Osteocyte (in vitro differentiated cells): ENCODE data around the gene CCT2. TPM values are rescaled to one million over a fixed set of nuclear protein-coding genes. Genes with fewer than 3 reads are reported as not detected.

Source experiments
- DNase-seq: peaks from one replicate; pipeline ENCODE4 v3.0.0; 2021; ENCODE audit warnings: mixed read lengths; ENCODE audit not compliant: unreplicated experiment; ENCODE audit errors: extremely low spot score
- H3K27ac Mint-ChIP-seq: one replicate; pipeline ENCODE4 v1.8.0; 2021; ENCODE audit warnings: mild to moderate bottlenecking, mixed read lengths; ENCODE audit not compliant: unreplicated experiment
- H3K27me3 Mint-ChIP-seq: one replicate; pipeline ENCODE4 v1.8.0; 2021; ENCODE audit warnings: mixed read lengths; ENCODE audit not compliant: unreplicated experiment
- H3K36me3 Mint-ChIP-seq: one replicate; pipeline ENCODE4 v1.8.0; 2021; ENCODE audit warnings: mixed read lengths; ENCODE audit not compliant: unreplicated experiment
- H3K4me1 Mint-ChIP-seq: one replicate; pipeline ENCODE4 v1.8.0; 2021; ENCODE audit warnings: mixed read lengths; ENCODE audit not compliant: unreplicated experiment
- H3K4me3 Mint-ChIP-seq: one replicate; pipeline ENCODE4 v1.8.0; 2021; ENCODE audit warnings: mild to moderate bottlenecking, moderate library complexity, mixed read lengths; ENCODE audit not compliant: unreplicated experiment
- H3K9me3 Mint-ChIP-seq: one replicate; pipeline ENCODE4 v1.8.0; 2021; ENCODE audit warnings: mixed read lengths; ENCODE audit not compliant: unreplicated experiment
- total RNA-seq: library from RNA; stranded (reverse); gene quantifications from 2 replicates; pipeline ENCODE4 v1.2.1, GENCODE V29; 2021
- TF ChIP-seq, protein P1 (sequence below): fragments of 200-600 bp; sonication (generic); IDR thresholded peaks from 2 replicates; pipeline ENCODE4 v1.5.0; 2021; ENCODE audit warnings: antibody characterized with exemption, mild to moderate bottlenecking, moderate library complexity

The CCT2 gene
- total RNA-seq, 1 donor from 2014 or later = 162 TPM

DNA sequence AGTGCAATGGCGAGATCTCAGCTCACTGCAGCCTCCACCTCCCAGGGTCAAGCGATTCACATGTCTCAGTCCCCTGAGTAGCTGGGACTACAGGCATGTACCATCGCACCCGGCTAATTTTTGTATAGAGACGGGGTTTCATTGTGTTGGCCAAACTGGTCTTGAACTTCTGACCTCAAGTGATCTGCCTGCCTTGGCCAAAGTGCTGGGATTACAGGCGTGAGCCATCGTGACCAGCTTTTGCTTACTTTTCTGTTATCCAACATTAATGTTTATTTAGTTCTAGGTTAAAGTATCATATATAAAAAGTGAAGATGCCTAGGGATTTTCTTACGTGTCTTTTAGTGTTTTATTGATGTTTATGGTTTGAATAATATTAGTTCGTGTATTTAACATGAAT is 28.9 kb upstream of the CCT2 start:
- no peaks in the 10 kb centered on the region for H3K27me3 Mint-ChIP-seq
- no peaks in the 10 kb centered on the region for H3K9me3 Mint-ChIP-seq
- no peak overlapping the region for H3K4me3 Mint-ChIP-seq
- TF ChIP-seq, protein P1, sequence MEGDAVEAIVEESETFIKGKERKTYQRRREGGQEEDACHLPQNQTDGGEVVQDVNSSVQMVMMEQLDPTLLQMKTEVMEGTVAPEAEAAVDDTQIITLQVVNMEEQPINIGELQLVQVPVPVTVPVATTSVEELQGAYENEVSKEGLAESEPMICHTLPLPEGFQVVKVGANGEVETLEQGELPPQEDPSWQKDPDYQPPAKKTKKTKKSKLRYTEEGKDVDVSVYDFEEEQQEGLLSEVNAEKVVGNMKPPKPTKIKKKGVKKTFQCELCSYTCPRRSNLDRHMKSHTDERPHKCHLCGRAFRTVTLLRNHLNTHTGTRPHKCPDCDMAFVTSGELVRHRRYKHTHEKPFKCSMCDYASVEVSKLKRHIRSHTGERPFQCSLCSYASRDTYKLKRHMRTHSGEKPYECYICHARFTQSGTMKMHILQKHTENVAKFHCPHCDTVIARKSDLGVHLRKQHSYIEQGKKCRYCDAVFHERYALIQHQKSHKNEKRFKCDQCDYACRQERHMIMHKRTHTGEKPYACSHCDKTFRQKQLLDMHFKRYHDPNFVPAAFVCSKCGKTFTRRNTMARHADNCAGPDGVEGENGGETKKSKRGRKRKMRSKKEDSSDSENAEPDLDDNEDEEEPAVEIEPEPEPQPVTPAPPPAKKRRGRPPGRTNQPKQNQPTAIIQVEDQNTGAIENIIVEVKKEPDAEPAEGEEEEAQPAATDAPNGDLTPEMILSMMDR = no peak
- peaks cover 1% of the 10 kb centered on the region for H3K36me3 Mint-ChIP-seq
- H3K27ac Mint-ChIP-seq = peak overlapping the region; percentile 62
- no peak for DNase-seq
- H3K4me1 Mint-ChIP-seq = peaks cover 35% of the 10 kb centered on the region

DNA sequence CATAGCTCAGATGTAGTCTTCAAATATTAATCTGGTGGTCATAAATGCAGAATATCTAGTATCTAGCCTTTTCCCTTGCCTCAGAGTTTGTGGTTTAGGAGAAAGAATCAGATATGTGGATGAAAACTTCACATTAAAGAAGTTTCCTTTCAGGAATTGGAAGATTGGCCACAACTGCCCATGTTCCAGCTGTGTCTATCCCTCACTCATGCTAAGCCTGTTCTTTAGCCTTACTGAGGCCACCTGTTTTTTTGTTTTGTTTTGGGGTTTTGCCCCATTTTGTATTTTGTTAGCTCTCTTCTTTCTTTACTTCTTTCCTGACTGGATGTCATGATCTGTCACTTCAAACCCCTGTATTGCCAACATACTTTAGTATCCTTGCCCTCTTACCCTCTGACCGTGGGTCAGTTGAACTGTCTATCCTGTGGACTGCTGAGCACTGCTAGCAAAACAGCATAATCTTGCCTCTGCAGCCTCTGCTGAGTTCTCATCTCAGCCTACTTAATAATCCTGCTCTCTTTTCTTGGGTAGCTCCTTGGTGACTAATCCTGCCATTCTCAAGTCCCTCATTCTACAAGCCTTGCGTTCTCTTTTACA is 22.0 kb upstream of the CCT2 start:
- Mint-ChIP-seq H3K9me3 (no peaks in the 10 kb centered on the region), H3K36me3 (peaks cover 4% of the 10 kb centered on the region), H3K4me1 (peaks cover 7% of the 10 kb centered on the region), H3K4me3 (no peak overlapping the region), H3K27me3 (no peaks in the 10 kb centered on the region), H3K27ac (no peak overlapping the region)
- TF ChIP-seq, protein P1 = no peak
- no peak for DNase-seq

DNA sequence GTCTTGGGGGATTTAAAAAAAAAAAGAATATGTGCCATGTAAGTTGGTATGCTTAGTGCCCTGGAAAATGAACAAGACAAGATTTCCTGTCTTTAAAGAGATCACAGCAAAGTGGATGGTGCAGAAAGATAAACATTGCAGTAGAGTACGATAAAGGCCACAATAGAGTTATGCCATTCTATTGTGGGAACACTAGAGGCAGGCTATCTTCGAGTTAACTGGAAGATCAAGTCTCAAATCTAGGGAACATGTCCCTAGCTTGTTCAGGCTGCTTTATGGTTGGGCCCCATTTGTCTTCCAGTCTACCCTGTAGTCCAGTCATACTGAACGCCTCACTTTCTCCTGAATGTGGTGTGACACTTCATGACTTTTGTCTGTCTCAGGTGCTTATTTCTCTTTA is 18.7 kb upstream of the CCT2 start:
- Mint-ChIP-seq H3K27me3 (no peaks in the 10 kb centered on the region), H3K4me3 (no peak overlapping the region), H3K36me3 (peaks cover 14% of the 10 kb centered on the region), H3K9me3 (no peaks in the 10 kb centered on the region), H3K27ac (no peak overlapping the region), H3K4me1 (peaks cover 16% of the 10 kb centered on the region)
- DNase-seq = no peak
- TF ChIP-seq, protein P1 = no peak

DNA sequence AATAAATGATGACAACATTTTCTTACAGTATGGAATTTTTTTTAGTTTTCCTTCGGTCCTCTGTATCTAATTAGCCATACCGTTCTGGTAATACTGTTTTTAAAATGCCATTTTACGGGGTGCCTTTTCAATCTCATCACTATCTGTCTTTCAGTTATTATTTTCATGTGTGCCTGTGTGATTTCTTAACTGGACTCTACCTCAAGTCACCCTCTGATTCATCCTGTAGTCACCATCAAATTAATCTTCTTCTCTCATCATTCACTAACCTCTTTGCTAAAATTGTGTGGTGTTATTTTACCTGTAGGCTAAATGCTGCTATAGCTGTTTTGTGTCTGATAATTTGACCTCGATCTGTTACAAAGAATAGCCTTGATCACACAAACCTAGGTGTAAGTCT is 16.0 kb upstream of the CCT2 start:
- peaks cover 15% of the 10 kb centered on the region for H3K4me1 Mint-ChIP-seq

DNA sequence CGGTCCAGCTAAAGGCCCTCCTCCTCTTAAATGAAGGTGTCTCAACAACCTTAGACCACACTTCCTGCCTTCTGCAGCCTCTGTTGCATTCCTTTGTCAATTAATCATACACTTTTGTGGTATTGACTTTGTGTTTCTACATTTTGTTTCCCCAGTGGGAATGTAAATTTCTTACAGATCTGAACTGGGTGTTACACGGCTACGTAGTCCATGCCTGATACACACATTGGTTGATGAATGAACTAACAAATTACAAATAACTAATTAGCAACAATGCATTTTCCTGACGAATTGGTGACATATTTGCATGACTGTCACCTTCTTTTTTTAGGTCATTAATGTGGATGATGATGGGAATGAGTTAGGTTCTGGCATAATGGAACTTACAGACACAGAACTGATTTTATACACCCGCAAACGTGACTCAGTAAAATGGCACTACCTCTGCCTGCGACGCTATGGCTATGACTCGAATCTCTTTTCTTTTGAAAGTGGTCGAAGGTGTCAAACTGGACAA is 15.2 kb upstream of the CCT2 start:
- Mint-ChIP-seq H3K27me3 (no peaks in the 10 kb centered on the region), H3K4me1 (peaks cover 15% of the 10 kb centered on the region), H3K9me3 (no peaks in the 10 kb centered on the region), H3K27ac (peak overlapping the region; percentile 71), H3K36me3 (peaks cover 34% of the 10 kb centered on the region), H3K4me3 (no peak overlapping the region)
- TF ChIP-seq, protein P1 = no peak
- no peak for DNase-seq

More for the DNA sequence above, 16.0 kb upstream of the CCT2 start:
- Mint-ChIP-seq H3K36me3 (peaks cover 28% of the 10 kb centered on the region), H3K4me3 (no peak overlapping the region), H3K27me3 (no peaks in the 10 kb centered on the region), H3K9me3 (no peaks in the 10 kb centered on the region), H3K27ac (peak overlapping the region; percentile 71)
- DNase-seq = no peak
- TF ChIP-seq, protein P1 = no peak
